Measurements from ENCODE around the gene CCP110.

- TF ChIP-seq CTCF (IDR thresholded peaks at IDR 0.05): peak; percentile 29 to 36 (median 31)
- TF ChIP-seq POLR2A (IDR thresholded peaks at IDR 0.05): peak; percentile 90 to 93
These were observed 2.0 kb upstream of the CCP110 start, which contains the start of gene GDE1 for GRCh38 chr16:19521471-19522396.
